ENCODE data around the gene EBNA1BP2. TPM values are rescaled to one million over a fixed set of nuclear protein-coding genes. Genes with fewer than 3 reads are reported as not detected.
A peak's percentile ranks its signal among the peaks of the same experiment; 100 is the strongest.

The EBNA1BP2 gene
- total and polyA plus RNA-seq, 2 of the 13 experiments (the other 11 are each of a cell fraction or from before 2014, with no cell fraction given), result 27.1 to 102 TPM

GRCh38 chr1:43171876-43172526, at the start of gene EBNA1BP2, which contains the start of gene CFAP57 (continued):
- TF ChIP-seq, protein P1, sequence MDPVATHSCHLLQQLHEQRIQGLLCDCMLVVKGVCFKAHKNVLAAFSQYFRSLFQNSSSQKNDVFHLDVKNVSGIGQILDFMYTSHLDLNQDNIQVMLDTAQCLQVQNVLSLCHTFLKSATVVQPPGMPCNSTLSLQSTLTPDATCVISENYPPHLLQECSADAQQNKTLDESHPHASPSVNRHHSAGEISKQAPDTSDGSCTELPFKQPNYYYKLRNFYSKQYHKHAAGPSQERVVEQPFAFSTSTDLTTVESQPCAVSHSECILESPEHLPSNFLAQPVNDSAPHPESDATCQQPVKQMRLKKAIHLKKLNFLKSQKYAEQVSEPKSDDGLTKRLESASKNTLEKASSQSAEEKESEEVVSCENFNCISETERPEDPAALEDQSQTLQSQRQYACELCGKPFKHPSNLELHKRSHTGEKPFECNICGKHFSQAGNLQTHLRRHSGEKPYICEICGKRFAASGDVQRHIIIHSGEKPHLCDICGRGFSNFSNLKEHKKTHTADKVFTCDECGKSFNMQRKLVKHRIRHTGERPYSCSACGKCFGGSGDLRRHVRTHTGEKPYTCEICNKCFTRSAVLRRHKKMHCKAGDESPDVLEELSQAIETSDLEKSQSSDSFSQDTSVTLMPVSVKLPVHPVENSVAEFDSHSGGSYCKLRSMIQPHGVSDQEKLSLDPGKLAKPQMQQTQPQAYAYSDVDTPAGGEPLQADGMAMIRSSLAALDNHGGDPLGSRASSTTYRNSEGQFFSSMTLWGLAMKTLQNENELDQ (CRISPR knock-in tag; IDR thresholded peaks at IDR 0.05; ENCODE audit: borderline replicate concordance), result no peak
- TF ChIP-seq ISL2 (CRISPR knock-in tag; IDR thresholded peaks at IDR 0.05) (no peak), ZNF674 (CRISPR knock-in tag; IDR thresholded peaks at IDR 0.05; ENCODE audit: low read depth) (no peak), ZNF510 (CRISPR knock-in tag; IDR thresholded peaks at IDR 0.05; ENCODE audit: low read depth) (0 out of 2 replicates have a peak, but pooled peaks have one; percentile 22), ZFP62 (CRISPR knock-in tag; IDR thresholded peaks at IDR 0.05) (no peak), ZNF263 (CRISPR knock-in tag; IDR thresholded peaks at IDR 0.05) (no peak), SAFB2 (CRISPR knock-in tag; IDR thresholded peaks at IDR 0.05; ENCODE audit: borderline replicate concordance, low read depth) (0 out of 2 replicates have a peak, but pooled peaks have one; percentile 33), KLF12 (CRISPR knock-in tag; IDR thresholded peaks at IDR 0.05; ENCODE audit: borderline replicate concordance) (peak; percentile 37; the same call in 1 of the 2 replicates), ZBTB42 (CRISPR knock-in tag; IDR thresholded peaks at IDR 0.05) (no peak), NFRKB (IDR thresholded peaks at IDR 0.05) (no peak), ZFP82 (CRISPR knock-in tag; IDR thresholded peaks at IDR 0.05; ENCODE audit: borderline replicate concordance) (no peak), MIER2 (CRISPR knock-in tag; IDR thresholded peaks at IDR 0.05) (no peak), PCBP1 (IDR thresholded peaks at IDR 0.05; ENCODE audit: borderline replicate concordance, low read depth, low read length) (no peak), PITX1 (CRISPR knock-in tag; IDR thresholded peaks at IDR 0.05) (no peak), ZNF44 (CRISPR knock-in tag; IDR thresholded peaks at IDR 0.05) (no peak), PRDM10 (CRISPR knock-in tag; IDR thresholded peaks at IDR 0.05; ENCODE audit: low read depth) (no peak), PHB2 (IDR thresholded peaks at IDR 0.05; ENCODE audit: partially characterized antibody) (no peak)
- TF ChIP-seq, protein P2, sequence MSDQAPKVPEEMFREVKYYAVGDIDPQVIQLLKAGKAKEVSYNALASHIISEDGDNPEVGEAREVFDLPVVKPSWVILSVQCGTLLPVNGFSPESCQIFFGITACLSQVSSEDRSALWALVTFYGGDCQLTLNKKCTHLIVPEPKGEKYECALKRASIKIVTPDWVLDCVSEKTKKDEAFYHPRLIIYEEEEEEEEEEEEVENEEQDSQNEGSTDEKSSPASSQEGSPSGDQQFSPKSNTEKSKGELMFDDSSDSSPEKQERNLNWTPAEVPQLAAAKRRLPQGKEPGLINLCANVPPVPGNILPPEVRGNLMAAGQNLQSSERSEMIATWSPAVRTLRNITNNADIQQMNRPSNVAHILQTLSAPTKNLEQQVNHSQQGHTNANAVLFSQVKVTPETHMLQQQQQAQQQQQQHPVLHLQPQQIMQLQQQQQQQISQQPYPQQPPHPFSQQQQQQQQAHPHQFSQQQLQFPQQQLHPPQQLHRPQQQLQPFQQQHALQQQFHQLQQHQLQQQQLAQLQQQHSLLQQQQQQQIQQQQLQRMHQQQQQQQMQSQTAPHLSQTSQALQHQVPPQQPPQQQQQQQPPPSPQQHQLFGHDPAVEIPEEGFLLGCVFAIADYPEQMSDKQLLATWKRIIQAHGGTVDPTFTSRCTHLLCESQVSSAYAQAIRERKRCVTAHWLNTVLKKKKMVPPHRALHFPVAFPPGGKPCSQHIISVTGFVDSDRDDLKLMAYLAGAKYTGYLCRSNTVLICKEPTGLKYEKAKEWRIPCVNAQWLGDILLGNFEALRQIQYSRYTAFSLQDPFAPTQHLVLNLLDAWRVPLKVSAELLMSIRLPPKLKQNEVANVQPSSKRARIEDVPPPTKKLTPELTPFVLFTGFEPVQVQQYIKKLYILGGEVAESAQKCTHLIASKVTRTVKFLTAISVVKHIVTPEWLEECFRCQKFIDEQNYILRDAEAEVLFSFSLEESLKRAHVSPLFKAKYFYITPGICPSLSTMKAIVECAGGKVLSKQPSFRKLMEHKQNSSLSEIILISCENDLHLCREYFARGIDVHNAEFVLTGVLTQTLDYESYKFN (CRISPR knock-in tag; conservative IDR thresholded peaks at IDR 0.05), result peak; percentile 10; the same call in 1 of the 2 replicates
- TF ChIP-seq, protein P3, sequence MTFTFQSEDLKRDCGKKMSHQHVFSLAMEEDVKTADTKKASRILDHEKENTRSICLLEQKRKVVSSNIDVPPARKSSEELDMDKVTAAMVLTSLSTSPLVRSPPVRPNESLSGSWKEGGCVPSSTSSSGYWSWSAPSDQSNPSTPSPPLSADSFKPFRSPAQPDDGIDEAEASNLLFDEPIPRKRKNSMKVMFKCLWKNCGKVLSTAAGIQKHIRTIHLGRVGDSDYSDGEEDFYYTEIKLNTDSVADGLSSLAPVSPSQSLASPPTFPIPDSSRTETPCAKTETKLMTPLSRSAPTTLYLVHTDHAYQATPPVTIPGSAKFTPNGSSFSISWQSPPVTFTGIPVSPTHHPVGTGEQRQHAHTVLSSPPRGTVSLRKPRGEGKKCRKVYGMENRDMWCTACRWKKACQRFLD (CRISPR knock-in tag; IDR thresholded peaks at IDR 0.05; ENCODE audit: borderline replicate concordance), result peak; percentile 78; the same call in 1 of the 2 replicates
